ENCODE results near the gene FZD1.

DNA sequence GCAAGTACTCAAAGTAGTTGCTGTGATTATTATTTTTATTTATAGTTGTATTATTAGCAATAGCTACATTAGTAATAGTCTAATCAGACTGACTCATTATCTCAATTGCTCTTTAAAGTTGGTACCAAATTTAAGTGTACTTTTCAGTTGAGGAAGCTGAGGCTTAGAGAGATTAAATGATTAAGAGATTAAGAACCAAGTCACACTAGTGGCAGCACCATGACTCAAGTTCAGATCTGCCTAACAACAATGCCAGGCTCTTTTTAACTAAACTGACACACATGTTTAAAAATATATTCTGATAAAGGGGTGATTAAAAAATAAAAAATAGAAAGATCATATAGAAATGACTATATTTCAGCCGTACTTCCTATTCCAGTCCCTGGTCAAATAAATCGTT, 42.0 kb downstream of the FZD1 start:
- TF ChIP-seq, protein P1, sequence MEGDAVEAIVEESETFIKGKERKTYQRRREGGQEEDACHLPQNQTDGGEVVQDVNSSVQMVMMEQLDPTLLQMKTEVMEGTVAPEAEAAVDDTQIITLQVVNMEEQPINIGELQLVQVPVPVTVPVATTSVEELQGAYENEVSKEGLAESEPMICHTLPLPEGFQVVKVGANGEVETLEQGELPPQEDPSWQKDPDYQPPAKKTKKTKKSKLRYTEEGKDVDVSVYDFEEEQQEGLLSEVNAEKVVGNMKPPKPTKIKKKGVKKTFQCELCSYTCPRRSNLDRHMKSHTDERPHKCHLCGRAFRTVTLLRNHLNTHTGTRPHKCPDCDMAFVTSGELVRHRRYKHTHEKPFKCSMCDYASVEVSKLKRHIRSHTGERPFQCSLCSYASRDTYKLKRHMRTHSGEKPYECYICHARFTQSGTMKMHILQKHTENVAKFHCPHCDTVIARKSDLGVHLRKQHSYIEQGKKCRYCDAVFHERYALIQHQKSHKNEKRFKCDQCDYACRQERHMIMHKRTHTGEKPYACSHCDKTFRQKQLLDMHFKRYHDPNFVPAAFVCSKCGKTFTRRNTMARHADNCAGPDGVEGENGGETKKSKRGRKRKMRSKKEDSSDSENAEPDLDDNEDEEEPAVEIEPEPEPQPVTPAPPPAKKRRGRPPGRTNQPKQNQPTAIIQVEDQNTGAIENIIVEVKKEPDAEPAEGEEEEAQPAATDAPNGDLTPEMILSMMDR (IDR thresholded peaks at IDR 0.05; ENCODE audit: poor library complexity), result no peak
- TF ChIP-seq EZH2 (IDR thresholded peaks at IDR 0.05; ENCODE audit: borderline replicate concordance) (no peak), EZH2phosphoT487 (IDR thresholded peaks at IDR 0.05; ENCODE audit: low read depth, severe bottlenecking, unreplicated experiment) (no peak)
